Measurements from ENCODE around the gene ACY1.

DNA sequence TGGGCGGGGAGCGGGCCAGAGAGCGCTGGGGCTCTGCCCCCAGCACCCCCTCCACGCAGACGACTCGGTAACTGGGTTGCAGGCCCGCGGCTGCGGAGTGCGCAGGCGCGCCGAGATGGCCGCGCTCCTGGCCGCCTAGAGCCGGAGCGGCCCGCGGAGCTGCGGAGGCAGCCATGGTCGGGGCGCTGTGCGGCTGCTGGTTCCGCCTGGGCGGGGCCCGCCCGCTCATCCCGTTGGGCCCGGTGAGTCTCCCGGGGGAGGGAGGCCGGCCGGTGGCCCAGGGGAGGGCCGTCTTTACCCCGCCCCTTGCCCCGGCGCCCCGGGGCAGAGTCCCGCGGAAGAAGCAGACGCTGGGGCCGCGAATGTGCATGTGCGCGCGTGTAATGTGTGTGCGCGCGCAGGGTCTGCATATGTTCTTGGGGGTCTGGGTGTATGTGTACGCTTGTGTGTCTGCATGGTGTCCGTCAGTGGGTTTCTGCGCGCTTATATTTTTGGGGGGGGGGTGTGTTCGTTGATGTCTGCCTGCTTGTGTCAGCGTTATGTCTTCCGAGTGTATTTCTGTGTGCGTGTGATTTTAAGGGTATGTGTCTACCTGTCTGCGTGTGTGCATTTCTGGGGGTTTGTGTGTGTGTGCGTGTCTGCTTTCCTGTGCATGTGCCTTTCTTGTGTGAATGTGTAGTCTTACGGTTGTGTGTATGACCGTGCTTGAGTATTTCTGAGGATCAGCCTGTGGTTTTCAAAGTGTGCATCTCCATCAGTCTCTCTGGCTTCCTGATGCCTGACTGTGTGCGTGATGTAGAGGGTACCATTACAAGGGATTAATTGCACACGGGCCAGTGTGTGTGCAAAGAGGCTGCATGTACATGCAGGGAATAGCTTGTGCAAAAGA, 8.1 kb upstream of the ACY1 start, which contains the start of gene ABHD14A:
- TF ChIP-seq POLR2A (IDR thresholded peaks at IDR 0.05): peak; percentile 89
- TF ChIP-seq, protein P1, sequence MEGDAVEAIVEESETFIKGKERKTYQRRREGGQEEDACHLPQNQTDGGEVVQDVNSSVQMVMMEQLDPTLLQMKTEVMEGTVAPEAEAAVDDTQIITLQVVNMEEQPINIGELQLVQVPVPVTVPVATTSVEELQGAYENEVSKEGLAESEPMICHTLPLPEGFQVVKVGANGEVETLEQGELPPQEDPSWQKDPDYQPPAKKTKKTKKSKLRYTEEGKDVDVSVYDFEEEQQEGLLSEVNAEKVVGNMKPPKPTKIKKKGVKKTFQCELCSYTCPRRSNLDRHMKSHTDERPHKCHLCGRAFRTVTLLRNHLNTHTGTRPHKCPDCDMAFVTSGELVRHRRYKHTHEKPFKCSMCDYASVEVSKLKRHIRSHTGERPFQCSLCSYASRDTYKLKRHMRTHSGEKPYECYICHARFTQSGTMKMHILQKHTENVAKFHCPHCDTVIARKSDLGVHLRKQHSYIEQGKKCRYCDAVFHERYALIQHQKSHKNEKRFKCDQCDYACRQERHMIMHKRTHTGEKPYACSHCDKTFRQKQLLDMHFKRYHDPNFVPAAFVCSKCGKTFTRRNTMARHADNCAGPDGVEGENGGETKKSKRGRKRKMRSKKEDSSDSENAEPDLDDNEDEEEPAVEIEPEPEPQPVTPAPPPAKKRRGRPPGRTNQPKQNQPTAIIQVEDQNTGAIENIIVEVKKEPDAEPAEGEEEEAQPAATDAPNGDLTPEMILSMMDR (IDR thresholded peaks at IDR 0.05): peak in 1 of 4 donors; percentile 7

Measured in right lobe of liver (tissue), 4 donors.